HEK293 (cell line): Measurements from ENCODE around the gene STX1B.

Experiments used
- TF ChIP-seq, protein P1 (sequence below): fragments of 450-650 bp; formaldehyde crosslinking; IDR thresholded peaks from 2 replicates; pipeline ENCODE4 v1.5.1; 2016; ENCODE audit warnings: missing biosample characterization, missing genetic modification characterization, low read depth
- TF ChIP-seq, protein P2 (sequence below): fragments of 450-650 bp; formaldehyde crosslinking; IDR thresholded peaks from 2 replicates; pipeline ENCODE4 v1.5.1; 2016; ENCODE audit warnings: missing biosample characterization, missing genetic modification characterization
- TF ChIP-seq, protein P3 (sequence below): fragments of 450-650 bp; formaldehyde crosslinking; IDR thresholded peaks from 2 replicates; pipeline ENCODE4 v1.5.1; 2016; ENCODE audit warnings: missing biosample characterization, missing genetic modification characterization

DNA sequence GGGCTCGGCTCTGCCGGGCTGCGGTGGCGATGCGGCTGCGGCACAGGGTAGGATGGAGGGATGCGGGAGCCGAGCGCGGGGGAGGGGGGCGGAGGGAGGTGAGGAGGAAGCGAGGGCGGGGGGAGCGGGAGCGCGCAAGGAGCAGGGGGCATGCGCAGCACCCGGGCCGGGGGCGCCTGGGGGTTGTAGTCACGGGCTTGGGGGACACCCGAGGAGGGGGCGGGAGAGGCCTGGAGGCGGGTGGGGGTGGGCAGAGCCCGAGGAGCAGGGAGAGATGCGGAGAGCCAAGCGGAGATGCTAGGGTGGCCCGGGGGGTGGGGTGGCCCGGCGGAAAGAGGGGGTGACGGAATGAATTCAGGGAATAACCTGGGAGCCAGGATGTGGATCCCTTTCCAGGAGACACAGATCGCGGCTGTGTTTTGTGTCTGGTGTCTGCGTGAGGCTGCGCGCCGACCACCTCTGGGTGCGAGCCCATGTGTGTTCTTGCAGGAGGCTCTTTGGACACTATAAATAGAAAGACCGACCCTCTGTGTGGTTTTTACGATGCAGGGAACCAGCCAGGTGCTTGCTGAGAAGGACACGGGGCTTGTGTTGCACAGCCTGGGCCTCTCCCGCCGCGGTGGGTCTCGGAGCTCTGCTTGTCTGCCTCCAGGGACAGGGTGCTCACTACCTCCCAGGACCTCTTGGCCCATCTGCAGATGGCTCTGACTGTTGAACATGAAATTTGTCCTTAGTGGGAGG, at the start of gene STX1B:
- TF ChIP-seq, protein P1, sequence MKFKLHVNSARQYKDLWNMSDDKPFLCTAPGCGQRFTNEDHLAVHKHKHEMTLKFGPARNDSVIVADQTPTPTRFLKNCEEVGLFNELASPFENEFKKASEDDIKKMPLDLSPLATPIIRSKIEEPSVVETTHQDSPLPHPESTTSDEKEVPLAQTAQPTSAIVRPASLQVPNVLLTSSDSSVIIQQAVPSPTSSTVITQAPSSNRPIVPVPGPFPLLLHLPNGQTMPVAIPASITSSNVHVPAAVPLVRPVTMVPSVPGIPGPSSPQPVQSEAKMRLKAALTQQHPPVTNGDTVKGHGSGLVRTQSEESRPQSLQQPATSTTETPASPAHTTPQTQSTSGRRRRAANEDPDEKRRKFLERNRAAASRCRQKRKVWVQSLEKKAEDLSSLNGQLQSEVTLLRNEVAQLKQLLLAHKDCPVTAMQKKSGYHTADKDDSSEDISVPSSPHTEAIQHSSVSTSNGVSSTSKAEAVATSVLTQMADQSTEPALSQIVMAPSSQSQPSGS (tag by site-specific recombination), result no peak
- TF ChIP-seq, protein P2, sequence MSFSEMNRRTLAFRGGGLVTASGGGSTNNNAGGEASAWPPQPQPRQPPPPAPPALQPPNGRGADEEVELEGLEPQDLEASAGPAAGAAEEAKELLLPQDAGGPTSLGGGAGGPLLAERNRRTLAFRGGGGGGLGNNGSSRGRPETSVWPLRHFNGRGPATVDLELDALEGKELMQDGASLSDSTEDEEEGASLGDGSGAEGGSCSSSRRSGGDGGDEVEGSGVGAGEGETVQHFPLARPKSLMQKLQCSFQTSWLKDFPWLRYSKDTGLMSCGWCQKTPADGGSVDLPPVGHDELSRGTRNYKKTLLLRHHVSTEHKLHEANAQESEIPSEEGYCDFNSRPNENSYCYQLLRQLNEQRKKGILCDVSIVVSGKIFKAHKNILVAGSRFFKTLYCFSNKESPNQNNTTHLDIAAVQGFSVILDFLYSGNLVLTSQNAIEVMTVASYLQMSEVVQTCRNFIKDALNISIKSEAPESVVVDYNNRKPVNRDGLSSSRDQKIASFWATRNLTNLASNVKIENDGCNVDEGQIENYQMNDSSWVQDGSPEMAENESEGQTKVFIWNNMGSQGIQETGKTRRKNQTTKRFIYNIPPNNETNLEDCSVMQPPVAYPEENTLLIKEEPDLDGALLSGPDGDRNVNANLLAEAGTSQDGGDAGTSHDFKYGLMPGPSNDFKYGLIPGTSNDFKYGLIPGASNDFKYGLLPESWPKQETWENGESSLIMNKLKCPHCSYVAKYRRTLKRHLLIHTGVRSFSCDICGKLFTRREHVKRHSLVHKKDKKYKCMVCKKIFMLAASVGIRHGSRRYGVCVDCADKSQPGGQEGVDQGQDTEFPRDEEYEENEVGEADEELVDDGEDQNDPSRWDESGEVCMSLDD (tag by site-specific recombination), result no peak
- TF ChIP-seq, protein P3, sequence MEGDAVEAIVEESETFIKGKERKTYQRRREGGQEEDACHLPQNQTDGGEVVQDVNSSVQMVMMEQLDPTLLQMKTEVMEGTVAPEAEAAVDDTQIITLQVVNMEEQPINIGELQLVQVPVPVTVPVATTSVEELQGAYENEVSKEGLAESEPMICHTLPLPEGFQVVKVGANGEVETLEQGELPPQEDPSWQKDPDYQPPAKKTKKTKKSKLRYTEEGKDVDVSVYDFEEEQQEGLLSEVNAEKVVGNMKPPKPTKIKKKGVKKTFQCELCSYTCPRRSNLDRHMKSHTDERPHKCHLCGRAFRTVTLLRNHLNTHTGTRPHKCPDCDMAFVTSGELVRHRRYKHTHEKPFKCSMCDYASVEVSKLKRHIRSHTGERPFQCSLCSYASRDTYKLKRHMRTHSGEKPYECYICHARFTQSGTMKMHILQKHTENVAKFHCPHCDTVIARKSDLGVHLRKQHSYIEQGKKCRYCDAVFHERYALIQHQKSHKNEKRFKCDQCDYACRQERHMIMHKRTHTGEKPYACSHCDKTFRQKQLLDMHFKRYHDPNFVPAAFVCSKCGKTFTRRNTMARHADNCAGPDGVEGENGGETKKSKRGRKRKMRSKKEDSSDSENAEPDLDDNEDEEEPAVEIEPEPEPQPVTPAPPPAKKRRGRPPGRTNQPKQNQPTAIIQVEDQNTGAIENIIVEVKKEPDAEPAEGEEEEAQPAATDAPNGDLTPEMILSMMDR (tag by site-specific recombination), result no peak
